TTC549 (cell line): ENCODE measurements around the gene NCS1.

Experiments used
- FAIRE-seq: peaks from 2 replicates; lab custom pipeline; 2012; peaks lifted over from hg19 to GRCh38; lab: Jason Lieb, UNC

Gene NCS1

GRCh38 chr9:130177898-130178805, 5.9 kb downstream of the NCS1 start:
- no peak for FAIRE-seq

DNA sequence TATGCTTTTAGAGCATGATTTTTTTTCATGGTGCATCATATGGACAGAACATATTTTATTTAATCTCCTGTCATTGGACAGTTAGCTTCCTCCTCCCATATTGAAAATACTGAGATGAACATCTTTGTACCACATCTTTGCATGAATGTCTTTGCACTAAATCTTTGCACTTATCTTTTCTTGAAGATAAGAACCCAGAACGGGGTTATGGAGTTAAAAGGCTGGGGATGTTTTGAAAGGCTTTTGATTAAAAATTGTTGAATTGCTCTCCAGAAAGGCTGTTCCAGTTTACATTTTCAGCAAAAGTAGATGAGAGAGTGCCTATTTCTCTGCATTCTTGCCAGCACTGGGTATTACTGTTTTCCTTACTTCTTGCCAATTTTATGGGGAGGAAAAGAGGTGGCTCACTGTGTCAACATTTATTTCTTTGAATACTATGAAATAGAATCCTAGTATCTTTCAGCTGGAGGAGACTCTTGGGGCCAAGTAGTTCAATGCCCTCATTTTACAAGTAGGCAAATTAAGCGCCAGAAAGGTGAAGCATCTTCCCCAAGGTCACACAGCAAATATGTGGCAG, 7.2 kb downstream of the NCS1 start:
- no peak for FAIRE-seq

- FAIRE-seq: no peak
Observed at GRCh38 chr9:130180516-130180915, 8.3 kb downstream of the NCS1 start.

GRCh38 chr9:130181678-130182380, 9.6 kb downstream of the NCS1 start:
- no peak for FAIRE-seq

GRCh38 chr9:130182381-130182909, 10.2 kb downstream of the NCS1 start:
- no peak for FAIRE-seq

- FAIRE-seq: no peak
Observed at GRCh38 chr9:130183133-130183762, 11.0 kb downstream of the NCS1 start.

GRCh38 chr9:130185017-130185416, 12.8 kb downstream of the NCS1 start:
- no peak for FAIRE-seq

GRCh38 chr9:130185490-130186031, 13.4 kb downstream of the NCS1 start:
- FAIRE-seq: no peak

GRCh38 chr9:130186051-130186450, 13.8 kb downstream of the NCS1 start:
- FAIRE-seq: no peak

GRCh38 chr9:130186839-130187522, 14.8 kb downstream of the NCS1 start:
- no peak for FAIRE-seq

DNA sequence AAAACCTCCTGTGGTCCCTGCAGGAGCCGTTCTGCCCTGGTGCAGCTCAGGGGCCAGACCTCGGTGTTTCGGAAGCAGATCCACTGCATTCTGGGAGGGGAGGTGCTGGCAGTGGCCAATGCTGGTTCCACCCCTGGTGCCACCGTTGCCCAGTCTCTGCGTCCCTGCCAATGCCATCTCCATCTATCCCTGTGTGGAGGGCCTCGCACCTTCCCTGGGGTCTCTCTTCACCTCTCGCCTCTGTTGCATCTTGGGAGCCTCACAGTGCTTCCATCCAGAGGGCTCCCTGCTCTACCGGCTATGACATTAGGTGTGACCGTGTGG, 15.3 kb downstream of the NCS1 start:
- no peak for FAIRE-seq

DNA sequence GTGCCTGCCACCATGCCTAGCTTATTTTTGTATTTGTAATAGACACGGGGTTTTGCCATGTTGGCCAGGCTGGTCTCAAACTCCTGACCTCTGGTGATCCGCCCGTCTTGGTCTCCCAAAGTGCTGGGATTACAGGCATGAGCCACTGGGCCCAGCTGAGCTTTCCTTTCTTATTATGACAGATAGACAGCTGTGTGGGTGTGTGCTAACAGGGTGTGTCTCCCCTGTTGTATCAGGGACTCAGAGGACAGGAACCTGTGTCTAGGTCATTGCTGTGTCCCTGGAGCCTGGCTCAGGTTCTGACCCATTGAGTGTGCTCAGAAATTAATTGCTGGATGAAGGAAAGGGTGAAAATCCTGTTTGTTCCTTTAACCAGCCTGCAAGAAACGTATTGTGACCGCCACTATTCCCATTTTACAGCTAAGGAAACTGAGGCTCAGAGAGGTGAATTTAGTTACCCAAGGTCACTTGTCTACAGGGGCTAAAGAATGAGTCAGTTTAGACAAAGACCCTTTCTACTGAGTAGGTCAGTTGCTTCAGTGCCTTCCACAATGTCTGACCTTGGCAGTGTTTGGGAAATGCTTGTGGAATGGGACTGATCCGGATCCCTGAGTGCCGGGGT, 16.8 kb downstream of the NCS1 start:
- FAIRE-seq: no peak

- FAIRE-seq: no peak
Observed at GRCh38 chr9:130189840-130190239, 17.6 kb downstream of the NCS1 start.

DNA sequence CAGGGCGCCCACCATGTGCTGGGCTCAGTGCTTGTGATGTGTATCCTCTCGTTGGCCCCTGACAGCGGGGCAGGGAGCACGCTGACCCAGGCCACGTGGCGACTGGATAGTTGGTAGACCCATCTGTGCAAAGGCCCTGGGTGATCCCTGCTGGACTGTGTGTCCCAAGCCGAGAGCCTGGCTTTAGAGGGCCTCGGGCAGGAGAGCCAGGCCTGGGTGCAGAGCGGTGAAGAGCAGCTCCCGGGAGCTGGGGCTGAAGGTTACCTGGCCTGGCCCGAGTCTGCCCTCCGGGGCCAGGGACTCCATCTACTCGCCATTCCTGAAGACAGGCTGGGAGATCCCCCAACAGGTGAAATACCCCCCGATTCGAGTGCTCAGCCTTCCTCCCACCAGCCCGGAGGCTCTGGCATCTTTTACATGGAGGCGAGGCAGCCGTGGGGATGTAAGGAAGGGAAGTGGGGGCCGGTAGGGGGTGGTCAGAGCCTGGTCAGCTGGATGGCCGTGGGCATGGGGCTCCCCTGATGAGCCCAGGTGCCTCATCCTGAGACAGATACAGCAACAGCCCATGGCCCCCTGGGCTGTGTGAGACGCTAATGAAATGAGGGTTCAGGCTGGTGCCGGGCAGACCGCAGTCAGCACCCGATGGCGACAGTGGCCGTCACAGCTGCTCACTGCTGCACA, 19.0 kb downstream of the NCS1 start:
- no peak for FAIRE-seq

DNA sequence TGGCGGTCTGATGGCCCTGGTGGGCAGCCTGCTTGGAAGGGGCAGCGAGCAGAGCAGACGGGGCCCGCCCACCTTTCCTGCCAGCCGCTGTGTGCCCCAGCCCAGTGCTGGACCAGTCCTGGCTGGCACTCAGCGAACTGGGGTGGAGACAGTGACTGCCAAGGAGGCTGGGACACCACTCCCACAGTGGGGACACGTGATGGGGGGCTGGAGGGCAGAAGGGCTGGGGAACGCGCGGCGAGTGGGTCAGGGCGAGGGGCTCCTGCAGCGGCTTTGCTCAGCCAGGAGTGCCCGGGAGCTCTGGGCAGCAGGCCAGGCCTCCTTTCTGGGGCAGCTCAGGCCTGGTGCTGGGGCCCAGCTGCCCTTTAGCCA, 19.5 kb downstream of the NCS1 start:
- no peak for FAIRE-seq

DNA sequence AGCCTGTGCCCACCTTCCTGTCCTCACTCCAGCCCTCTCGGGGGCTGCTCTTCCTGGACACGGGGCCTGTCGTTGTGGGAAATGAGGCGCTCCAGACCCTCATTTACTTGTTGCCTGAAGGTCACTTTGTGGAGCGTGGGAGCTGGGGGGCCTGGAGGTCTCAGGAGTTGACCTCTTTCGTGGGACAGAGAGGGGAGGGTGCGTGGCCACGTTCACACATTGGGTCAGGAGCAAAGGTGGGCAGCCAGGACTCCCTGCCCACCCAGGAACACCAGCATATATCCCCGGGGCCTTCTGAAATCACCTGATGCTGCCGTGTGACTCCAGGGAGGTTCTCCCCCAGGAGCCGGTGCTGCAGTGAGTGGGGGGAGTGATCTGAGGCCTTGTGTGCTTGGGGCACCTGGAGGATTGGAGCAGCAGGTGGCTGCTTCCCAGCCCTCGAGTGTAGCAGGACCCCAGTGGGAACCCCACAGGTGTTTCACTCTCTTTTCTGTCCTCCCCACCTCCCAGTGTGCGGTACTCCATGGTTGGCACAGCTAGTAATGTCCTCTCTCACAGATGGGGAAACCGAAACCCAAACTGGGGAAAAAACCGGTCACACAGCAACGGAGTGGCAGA, 20.3 kb downstream of the NCS1 start:
- no peak for FAIRE-seq

GRCh38 chr9:130193103-130193502, 20.9 kb downstream of the NCS1 start:
- FAIRE-seq: no peak

DNA sequence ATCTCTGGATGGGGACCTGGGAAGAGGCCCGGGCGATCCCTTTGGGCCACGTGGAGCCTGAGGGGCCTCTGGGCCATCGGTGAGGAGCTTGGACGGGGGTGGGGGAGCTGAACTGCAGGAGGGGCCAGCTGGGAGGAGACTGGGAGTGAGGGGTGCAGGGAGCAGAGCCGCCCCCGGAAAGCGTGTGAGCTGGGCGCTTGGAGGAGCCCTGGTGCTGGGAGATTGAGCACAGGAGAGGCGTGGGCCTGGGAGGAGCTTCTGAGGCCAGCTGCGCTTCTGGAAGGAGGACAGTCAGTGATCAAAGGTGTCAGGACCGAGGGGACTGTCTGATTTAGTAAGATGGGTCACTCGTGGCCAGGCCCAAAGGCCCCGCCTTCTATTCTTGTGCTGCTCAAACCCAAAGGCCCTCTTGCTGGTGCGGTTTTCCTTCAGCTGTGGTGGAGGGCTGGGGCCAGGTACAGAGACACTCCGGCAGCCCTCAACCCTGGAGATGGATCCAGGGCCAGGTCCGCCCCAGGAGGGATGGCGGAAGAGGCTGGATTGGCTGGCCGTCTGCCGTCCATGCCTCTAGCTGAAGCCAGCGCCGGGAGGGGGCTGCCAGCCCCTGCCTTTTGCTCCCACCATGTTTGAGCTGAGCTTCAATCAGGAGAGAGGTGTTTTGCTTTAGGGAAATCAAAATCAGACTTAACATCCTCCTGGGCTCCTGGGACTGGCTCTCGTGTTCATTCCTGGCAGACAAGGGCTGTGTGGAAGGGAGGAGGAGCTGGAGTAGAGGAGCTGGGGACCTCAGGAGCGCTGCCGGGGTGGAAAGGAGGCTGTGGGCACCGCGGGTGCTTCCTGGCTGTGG, 21.6 kb downstream of the NCS1 start:
- no peak for FAIRE-seq

DNA sequence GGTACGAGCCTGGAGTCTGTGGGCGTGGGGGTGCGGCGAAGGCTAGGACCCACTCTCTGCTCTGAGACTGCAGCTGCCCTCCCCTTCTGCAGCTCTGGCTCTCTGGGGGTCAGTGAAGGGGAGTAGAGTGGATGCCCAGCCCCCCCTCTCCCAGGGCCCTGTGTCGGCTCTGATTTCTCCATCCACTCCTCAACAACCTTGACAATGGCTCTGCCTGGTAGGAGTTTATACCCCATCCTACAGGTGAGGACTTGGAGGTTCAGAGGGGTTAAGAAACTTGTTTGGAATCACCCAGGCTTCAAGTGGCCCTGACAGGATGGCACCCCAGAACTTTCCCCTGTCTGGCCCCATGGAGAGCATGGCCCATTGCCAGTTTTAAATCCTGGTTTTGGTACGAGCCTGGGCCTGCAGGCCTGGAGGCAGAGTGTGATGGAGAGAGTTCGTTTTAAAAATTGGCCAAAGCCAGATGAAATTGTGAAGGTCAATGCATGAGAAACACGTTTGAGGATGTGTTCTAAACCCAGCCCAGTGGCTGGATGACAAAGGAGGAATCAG, 22.3 kb downstream of the NCS1 start:
- no peak for FAIRE-seq
